ENCODE measurements around the gene CHAF1A.
A peak's percentile ranks its signal among the peaks of the same experiment; 100 is the strongest.

The CHAF1A gene

DNA sequence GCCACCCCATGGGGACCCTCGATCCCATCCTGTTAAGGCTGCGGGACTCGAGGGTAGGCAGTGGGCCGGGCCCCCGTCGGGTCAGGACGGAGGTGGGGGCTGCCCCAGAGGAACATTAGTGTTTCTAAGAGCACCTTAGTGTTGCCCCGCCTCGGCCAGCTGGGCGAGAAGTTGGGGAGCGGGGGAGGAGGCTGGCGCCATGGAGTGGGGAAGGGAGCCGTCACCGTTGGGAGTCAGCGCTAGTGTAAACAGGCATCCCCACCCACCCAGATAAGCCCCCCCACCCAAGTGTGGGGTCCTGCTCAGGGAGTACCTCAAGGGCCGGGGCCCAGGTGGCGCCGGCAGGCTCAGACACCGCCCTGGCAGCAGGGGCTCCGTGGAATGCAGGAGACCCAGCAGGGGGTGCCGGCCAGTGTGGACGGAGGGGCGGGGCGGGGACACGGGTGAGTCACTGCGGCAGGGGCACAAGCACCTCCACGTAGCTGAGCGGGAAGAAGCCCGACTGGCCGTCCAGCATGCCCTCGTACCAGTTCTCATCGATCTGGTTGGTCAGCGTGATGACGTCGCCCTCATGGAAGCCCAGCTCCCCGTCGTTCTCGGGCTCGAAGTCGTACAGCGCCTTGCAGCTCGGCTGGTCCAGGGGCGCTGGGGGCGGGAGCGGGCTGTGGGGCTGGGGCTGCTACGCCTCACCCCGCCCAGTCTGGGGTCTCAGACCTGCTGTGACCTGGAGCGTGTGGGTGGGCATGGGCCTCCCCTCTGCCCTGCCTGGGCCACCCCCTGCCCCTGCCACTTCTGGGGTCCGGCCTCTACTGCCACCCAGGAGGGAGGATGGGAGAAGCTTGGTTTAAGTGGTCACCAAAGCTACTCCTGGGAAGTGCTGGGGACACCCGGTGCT is 41.0 kb upstream of the CHAF1A start:
- Mint-ChIP-seq H3K9me3 (no peaks in the 10 kb centered on the region), H3K27me3 (ENCODE audit: low read depth) (no peaks in the 10 kb centered on the region), H3K4me1 (peaks cover 8% of the 10 kb centered on the region), H3K36me3 (ENCODE audit: low read depth) (peaks cover 13% of the 10 kb centered on the region), H3K4me3 (no peak overlapping the region), H3K27ac (peak overlapping the region in 2 of 3 experiments; percentile 63 to 81)
- TF ChIP-seq, protein P1, sequence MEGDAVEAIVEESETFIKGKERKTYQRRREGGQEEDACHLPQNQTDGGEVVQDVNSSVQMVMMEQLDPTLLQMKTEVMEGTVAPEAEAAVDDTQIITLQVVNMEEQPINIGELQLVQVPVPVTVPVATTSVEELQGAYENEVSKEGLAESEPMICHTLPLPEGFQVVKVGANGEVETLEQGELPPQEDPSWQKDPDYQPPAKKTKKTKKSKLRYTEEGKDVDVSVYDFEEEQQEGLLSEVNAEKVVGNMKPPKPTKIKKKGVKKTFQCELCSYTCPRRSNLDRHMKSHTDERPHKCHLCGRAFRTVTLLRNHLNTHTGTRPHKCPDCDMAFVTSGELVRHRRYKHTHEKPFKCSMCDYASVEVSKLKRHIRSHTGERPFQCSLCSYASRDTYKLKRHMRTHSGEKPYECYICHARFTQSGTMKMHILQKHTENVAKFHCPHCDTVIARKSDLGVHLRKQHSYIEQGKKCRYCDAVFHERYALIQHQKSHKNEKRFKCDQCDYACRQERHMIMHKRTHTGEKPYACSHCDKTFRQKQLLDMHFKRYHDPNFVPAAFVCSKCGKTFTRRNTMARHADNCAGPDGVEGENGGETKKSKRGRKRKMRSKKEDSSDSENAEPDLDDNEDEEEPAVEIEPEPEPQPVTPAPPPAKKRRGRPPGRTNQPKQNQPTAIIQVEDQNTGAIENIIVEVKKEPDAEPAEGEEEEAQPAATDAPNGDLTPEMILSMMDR (IDR thresholded peaks at IDR 0.05; ENCODE audit: unreplicated experiment in 3 of 3), result no peak

- Mint-ChIP-seq H3K27ac (peak overlapping the region in 2 of 3 experiments; percentile 39 to 49), H3K4me3 (no peak overlapping the region)
- TF ChIP-seq, protein P1 (IDR thresholded peaks at IDR 0.05; ENCODE audit: unreplicated experiment in 3 of 3), result no peak
These were observed 40.2 kb upstream of the CHAF1A start for GRCh38 chr19:4362101-4362828.

DNA sequence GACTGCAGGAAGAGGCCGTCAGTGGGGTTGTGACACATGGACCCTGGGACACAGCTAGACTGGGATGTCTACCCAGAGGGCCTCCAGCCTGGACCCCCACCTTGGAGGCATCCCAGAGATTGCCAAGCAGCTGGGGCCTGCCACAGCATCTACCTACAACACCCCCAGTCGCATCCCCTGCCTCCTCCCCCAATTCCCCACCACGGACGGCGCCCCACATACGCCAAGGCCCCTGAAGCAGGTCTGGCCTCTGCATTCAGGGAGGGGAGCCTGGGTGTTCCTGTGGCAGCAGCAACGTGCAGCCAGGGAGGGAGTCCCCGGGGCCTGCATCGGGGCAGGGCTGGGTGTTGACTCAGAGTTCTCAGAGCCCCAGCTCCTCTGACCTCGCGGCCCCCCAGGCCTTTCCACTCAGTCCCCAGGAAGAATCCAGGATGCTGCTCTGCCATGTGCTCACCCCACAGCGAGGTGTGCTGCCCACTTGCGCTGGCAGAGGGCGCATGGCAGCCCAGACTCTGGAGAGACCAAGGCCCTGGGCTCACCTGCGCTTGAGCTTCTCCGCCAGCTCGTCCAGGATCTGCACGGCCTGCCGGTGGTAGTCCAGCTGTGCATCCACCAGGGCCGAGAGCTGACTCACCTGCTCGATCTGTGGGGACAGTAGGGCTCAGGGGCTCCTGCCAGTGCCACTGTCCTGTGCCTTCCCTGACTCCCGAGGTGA is 39.5 kb upstream of the CHAF1A start:
- H3K27ac Mint-ChIP-seq, result no peak overlapping the region
- H3K9me3 Mint-ChIP-seq, result no peaks in the 10 kb centered on the region
- H3K4me3 Mint-ChIP-seq, result no peak overlapping the region
- peaks cover 18% of the 10 kb centered on the region for H3K4me1 Mint-ChIP-seq
- H3K27me3 Mint-ChIP-seq (ENCODE audit: low read depth), result no peaks in the 10 kb centered on the region
- TF ChIP-seq, protein P1 (IDR thresholded peaks at IDR 0.05; ENCODE audit: unreplicated experiment in 3 of 3), result peak in 1 of 3 experiments; percentile 28
- peaks cover 13% of the 10 kb centered on the region for H3K36me3 Mint-ChIP-seq (ENCODE audit: low read depth)

More at GRCh38 chr19:4362101-4362828, 40.2 kb upstream of the CHAF1A start:
- Mint-ChIP-seq H3K27me3 (ENCODE audit: low read depth) (no peaks in the 10 kb centered on the region), H3K36me3 (ENCODE audit: low read depth) (peaks cover 13% of the 10 kb centered on the region), H3K4me1 (peaks cover 11% of the 10 kb centered on the region), H3K9me3 (no peaks in the 10 kb centered on the region)

- Mint-ChIP-seq H3K4me3 (no peak overlapping the region), H3K36me3 (ENCODE audit: low read depth) (peaks cover 13% of the 10 kb centered on the region), H3K9me3 (no peaks in the 10 kb centered on the region), H3K4me1 (peaks cover 25% of the 10 kb centered on the region), H3K27me3 (ENCODE audit: low read depth) (no peaks in the 10 kb centered on the region), H3K27ac (no peak overlapping the region)
- TF ChIP-seq, protein P1 (IDR thresholded peaks at IDR 0.05; ENCODE audit: unreplicated experiment in 3 of 3), result no peak
These were observed 38.7 kb upstream of the CHAF1A start for GRCh38 chr19:4363571-4364304.

GRCh38 chr19:4365341-4365740 is 37.1 kb upstream of the CHAF1A start:
- H3K4me1 Mint-ChIP-seq, result peaks cover 31% of the 10 kb centered on the region

More at GRCh38 chr19:4365341-4365740, 37.1 kb upstream of the CHAF1A start:
- peaks cover 12% of the 10 kb centered on the region for H3K36me3 Mint-ChIP-seq (ENCODE audit: low read depth)
- H3K4me3 Mint-ChIP-seq, result no peak overlapping the region
- TF ChIP-seq, protein P1 (IDR thresholded peaks at IDR 0.05; ENCODE audit: unreplicated experiment in 3 of 3), result no peak
- H3K27ac Mint-ChIP-seq, result no peak overlapping the region
- no peaks in the 10 kb centered on the region for H3K27me3 Mint-ChIP-seq (ENCODE audit: low read depth)
- H3K9me3 Mint-ChIP-seq, result no peaks in the 10 kb centered on the region

Data from nephron (organoid).